ENCODE data around the gene PHGDH.

- TF ChIP-seq EZH2 (IDR thresholded peaks at IDR 0.05; ENCODE audit: low read length) (no peak), CTCF (optimal IDR thresholded peaks at IDR 0.05 in 1 of 3, IDR thresholded peaks at IDR 0.05 in 1 of 3, conservative IDR thresholded peaks at IDR 0.05 in 1 of 3; ENCODE audit: extremely low read depth in 1 of 3, insufficient read depth in 2 of 3, low read length in 3 of 3) (no peak)
Observed at GRCh38 chr1:119664067-119664466, 47.7 kb upstream of the PHGDH start.

Data from keratinocyte (primary cell).